Skeletal muscle cell (primary cell): ENCODE measurements around the gene PDCL3.

Experiments used
- DNase-seq: peaks from one replicate; pipeline ENCODE4 v3.0.0-alpha.2; 2010; ENCODE audit warnings: low read depth
- H3K4me3 ChIP-seq: 2 replicates; pipeline ENCODE4 v1.5.1; 2011; ENCODE audit warnings: low read depth, mild to moderate bottlenecking, control low read depth, low read length, moderate library complexity

The PDCL3 gene

GRCh38 chr2:100603948-100604633 is 41.3 kb downstream of the PDCL3 start:
- no peak for DNase-seq
- no peak overlapping the region for H3K4me3 ChIP-seq

- no peak overlapping the region for H3K4me3 ChIP-seq
- no peak for DNase-seq
These were observed 43.5 kb downstream of the PDCL3 start for GRCh38 chr2:100606332-100606725.

GRCh38 chr2:100606726-100607343 is 44.0 kb downstream of the PDCL3 start:
- no peak for DNase-seq
- no peak overlapping the region for H3K4me3 ChIP-seq

GRCh38 chr2:100610381-100610831 is 47.6 kb downstream of the PDCL3 start:
- H3K4me3 ChIP-seq, result no peak overlapping the region

GRCh38 chr2:100611079-100612029 is 48.6 kb downstream of the PDCL3 start:
- DNase-seq, result no peak

More at GRCh38 chr2:100610381-100610831, 47.6 kb downstream of the PDCL3 start:
- no peak for DNase-seq

GRCh38 chr2:100612388-100613000 is 49.7 kb downstream of the PDCL3 start:
- DNase-seq, result no peak

More at GRCh38 chr2:100611079-100612029, 48.6 kb downstream of the PDCL3 start:
- no peak overlapping the region for H3K4me3 ChIP-seq

GRCh38 chr2:100613719-100614118 is 50.9 kb downstream of the PDCL3 start:
- no peak for DNase-seq
- no peak overlapping the region for H3K4me3 ChIP-seq

More at GRCh38 chr2:100612388-100613000, 49.7 kb downstream of the PDCL3 start:
- no peak overlapping the region for H3K4me3 ChIP-seq

GRCh38 chr2:100614455-100615000 is 51.7 kb downstream of the PDCL3 start:
- H3K4me3 ChIP-seq, result no peak overlapping the region
- DNase-seq, result no peak

- H3K4me3 ChIP-seq, result no peak overlapping the region
- DNase-seq, result no peak
These were observed 52.7 kb downstream of the PDCL3 start for GRCh38 chr2:100615471-100615870.

GRCh38 chr2:100615886-100616285 is 53.1 kb downstream of the PDCL3 start:
- H3K4me3 ChIP-seq, result no peak overlapping the region
- DNase-seq, result no peak

GRCh38 chr2:100616841-100617390 is 54.1 kb downstream of the PDCL3 start:
- DNase-seq, result no peak
- H3K4me3 ChIP-seq, result no peak overlapping the region

- no peak overlapping the region for H3K4me3 ChIP-seq
- DNase-seq, result no peak
These were observed 57.2 kb downstream of the PDCL3 start for GRCh38 chr2:100619951-100620350.

- DNase-seq, result no peak
- H3K4me3 ChIP-seq, result no peak overlapping the region
These were observed 57.7 kb downstream of the PDCL3 start for GRCh38 chr2:100620481-100620880.

GRCh38 chr2:100621371-100621951 is 58.7 kb downstream of the PDCL3 start:
- no peak overlapping the region for H3K4me3 ChIP-seq
- DNase-seq, result no peak

GRCh38 chr2:100623033-100623715 is 60.4 kb downstream of the PDCL3 start:
- H3K4me3 ChIP-seq, result no peak overlapping the region
- no peak for DNase-seq

- no peak for DNase-seq
- H3K4me3 ChIP-seq, result no peak overlapping the region
These were observed 61.1 kb downstream of the PDCL3 start for GRCh38 chr2:100623930-100624329.

- DNase-seq, result no peak
- no peak overlapping the region for H3K4me3 ChIP-seq
These were observed 61.7 kb downstream of the PDCL3 start for GRCh38 chr2:100624536-100624935.

- no peak for DNase-seq
These were observed 62.9 kb downstream of the PDCL3 start for GRCh38 chr2:100625717-100626116.

More at GRCh38 chr2:100625717-100626116, 62.9 kb downstream of the PDCL3 start:
- no peak overlapping the region for H3K4me3 ChIP-seq
